22Rv1 (cell line): ENCODE results near the gene ZNF207.

ENCODE experiments used
- H3K27ac ChIP-seq: fragments of 450-650 bp; 2 replicates; pipeline ENCODE4 v1.5.1; 2017
- CTCF ChIP-seq: fragments of 450-650 bp; IDR thresholded peaks from 2 replicates; pipeline ENCODE4 v1.5.1; 2017; ENCODE audit warnings: mild to moderate bottlenecking
- ZFX ChIP-seq: fragments of 450-650 bp; IDR thresholded peaks from 2 replicates; pipeline ENCODE4 v1.6.1; 2017; ENCODE audit warnings: antibody characterized with exemption, borderline replicate concordance

Gene ZNF207

DNA sequence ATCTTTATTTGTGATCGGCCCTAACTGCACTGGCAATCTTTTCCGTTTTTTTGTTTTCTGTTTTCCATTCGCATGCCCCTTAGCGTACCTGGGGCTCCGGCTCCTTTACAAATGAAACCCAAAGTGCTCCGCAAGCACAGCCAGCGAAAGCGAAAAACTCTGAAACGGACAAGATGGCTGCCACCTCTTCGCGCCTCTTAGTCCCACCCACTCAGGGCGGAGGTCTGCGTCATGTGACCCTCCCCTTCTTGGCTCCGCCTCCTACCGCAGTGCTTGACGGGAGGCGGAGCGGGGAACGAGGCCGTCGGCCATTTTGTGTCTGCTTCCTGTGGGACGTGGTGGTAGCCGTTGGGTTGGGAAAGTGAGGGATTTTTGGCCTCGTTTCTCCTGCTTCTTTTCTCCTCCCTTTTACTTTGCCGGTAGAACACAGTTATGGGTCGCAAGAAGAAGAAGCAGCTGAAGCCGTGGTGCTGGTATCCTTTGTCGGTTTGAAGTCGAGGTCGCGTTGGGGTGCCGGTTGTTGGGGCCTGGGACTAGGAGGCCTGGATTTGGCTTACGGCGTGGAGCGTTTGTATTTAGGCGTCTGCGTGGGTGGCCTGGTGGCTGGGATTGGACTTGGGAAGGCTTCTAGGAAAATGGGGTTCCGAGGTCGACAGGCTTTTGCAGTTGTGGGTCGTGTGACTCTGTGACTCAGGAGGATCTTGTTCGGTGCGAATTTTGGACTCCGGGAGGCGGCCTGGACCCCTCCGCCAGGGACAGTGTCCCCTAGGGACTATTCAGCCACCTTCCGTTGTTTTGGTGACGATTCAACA is at the start of gene ZNF207:
Gene ZNF207 (plus strand): TSS at position 304 of the 812 bp plus-strand sequence. CDS start 129 bp downstream, at position 433.
- peak within 1 kb of the TSS; percentile 95 for H3K27ac ChIP-seq
- TF ChIP-seq CTCF (no peak), ZFX (no peak)

- no peak overlapping the region for H3K27ac ChIP-seq
- TF ChIP-seq ZFX (no peak), CTCF (no peak)
Observed at GRCh38 chr17:32302037-32302436, 47.9 kb upstream of the ZNF207 start.

DNA sequence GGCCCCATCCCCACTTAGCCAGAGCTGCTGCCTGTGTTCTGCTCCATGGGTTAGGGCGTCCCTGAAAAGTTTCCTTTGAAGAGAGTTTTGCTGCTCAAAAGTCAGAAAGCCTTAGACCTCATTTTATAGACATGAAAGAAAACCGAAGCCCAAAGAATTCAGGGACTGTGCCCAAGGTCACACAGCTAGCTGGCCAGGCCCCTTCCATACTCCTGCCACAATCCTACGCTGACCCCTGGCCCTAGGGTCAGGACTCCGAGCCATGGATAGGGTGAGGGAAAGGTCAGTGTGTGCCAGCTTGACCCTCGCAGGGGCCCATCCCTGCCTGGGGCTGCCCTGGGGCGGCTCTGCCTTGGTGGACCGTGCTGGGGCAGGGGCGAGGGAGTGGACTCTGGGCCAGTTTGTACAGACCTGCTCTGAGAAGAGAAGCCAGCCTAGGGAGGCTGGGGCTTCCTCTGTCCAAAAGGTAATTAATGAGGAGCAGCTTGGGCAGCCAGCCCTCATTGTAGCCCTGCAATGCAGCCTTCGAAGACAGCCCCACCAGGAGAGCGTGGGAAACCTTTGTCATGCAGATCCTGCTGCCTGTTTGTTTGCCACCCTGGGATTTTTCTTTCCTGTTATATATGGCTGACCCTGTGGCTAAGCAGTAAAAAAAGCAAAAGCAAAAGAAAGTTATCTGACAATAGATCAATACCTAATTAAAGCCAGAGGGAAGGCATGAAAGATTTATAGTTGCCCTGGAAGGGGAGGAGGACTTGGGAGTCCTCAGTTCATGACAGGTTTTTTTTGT is 46.9 kb upstream of the ZNF207 start:
- no peak overlapping the region for H3K27ac ChIP-seq
- TF ChIP-seq CTCF: no peak

- TF ChIP-seq ZFX (no peak), CTCF (no peak)
Observed at GRCh38 chr17:32303781-32304288, 46.1 kb upstream of the ZNF207 start.

DNA sequence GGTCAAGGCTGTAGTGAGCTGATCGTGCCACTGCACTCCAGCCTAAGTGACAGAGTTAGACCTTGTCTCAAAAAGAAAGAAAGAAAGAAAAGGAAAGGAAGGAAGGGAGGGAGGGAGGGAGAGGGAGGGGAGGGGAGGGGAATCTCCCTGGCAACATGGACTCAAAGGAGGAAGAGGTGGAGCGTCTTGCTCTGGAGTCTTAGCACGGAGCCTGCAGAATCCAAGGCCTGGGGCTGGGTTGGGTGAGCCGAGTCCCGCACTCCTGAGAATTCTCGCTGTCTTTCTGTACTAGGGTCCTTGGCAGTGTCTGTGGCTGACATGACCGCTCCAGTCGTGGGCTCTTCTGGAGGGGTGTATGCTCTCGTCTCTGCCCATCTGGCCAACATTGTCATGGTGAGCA is 44.9 kb upstream of the ZNF207 start:
- no peak for TF ChIP-seq CTCF
- TF ChIP-seq ZFX: no peak
- H3K27ac ChIP-seq: no peak overlapping the region

More at GRCh38 chr17:32303781-32304288, 46.1 kb upstream of the ZNF207 start:
- H3K27ac ChIP-seq: no peak overlapping the region

DNA sequence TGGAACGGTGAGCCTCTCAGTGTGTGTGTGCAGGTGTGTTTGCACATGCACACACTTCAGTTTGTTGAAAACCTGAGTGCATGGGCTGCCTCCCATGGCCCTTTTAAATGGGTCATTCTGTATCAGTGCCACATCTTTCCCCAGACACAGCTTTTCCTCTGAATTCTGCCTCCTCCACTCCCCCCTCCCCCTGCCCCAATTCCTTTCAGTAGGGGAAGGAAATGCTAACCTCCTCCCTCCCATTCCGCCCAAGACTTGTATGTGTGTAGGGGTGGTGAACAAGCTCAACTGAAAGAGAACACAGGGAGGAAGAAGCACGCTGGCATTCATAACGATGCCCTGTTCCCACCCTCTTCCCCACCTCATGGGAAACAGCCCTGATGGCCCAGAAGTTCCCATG is 42.3 kb upstream of the ZNF207 start:
- H3K27ac ChIP-seq: no peak overlapping the region
- TF ChIP-seq ZFX: no peak
- TF ChIP-seq CTCF: no peak

- TF ChIP-seq ZFX (no peak), CTCF (no peak)
- H3K27ac ChIP-seq: no peak overlapping the region
Observed at GRCh38 chr17:32311028-32311536, 38.9 kb upstream of the ZNF207 start.
